Gastroesophageal sphincter (tissue), 3 donors: Measurements from ENCODE around the gene KLF5.

Experiments used
- CTCF ChIP-seq, 4 experiments: fragments of 200-600 bp in 2 of 4; fragments of 450-650 bp in 2 of 4; sonication (generic) in 1 of 4; IDR thresholded peaks; one replicate each; pipeline ENCODE4 v1.5.1; 2017 to 2019; ENCODE audit warnings: antibody characterized with exemption in 4 of 4, mild to moderate bottlenecking in 2 of 4, moderate library complexity in 2 of 4
- EP300 ChIP-seq: sonication (generic); formaldehyde crosslinking; IDR thresholded peaks from one replicate; pipeline ENCODE4 v1.6.1; 2017; ENCODE audit warnings: antibody characterized with exemption, mild to moderate bottlenecking
- POLR2A ChIP-seq, 2 donors: fragments of 450-650 bp; IDR thresholded peaks; one replicate each; pipeline ENCODE4 v1.6.1; 2017; ENCODE audit warnings: antibody characterized with exemption in 2 of 2, mild to moderate bottlenecking in 2 of 2, moderate library complexity in 1 of 2
- POLR2AphosphoS5 ChIP-seq: sonication (generic); formaldehyde crosslinking; IDR thresholded peaks from one replicate; pipeline ENCODE4 v1.6.1; 2017; ENCODE audit warnings: antibody characterized with exemption

DNA sequence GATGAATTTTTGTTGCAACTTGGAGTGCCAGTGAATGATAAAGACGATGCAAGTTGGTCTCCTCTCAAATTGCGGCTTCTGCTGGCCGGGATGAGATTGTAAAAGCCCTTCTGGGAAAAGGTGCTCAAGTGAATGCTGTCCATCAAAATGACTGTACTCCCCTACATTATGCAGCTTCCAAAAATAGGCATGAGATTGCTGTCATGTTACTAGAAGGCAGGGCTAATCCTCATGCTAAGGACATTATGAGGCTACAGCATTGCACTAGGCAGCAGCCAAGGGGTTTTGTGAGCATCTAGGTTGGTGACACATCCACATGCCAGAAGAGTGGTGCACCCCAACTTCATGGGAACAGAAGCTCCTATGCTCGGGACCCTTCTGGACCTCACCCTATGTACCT, 22.2 kb upstream of the KLF5 start:
- no peak for TF ChIP-seq POLR2A (IDR thresholded peaks at IDR 0.05)
- no peak for TF ChIP-seq CTCF (IDR thresholded peaks at IDR 0.05)
- no peak for TF ChIP-seq EP300
- no peak for TF ChIP-seq POLR2AphosphoS5
